IMR-90 (cell line): ENCODE results near the gene SMIM5. TPM values are rescaled to one million over a fixed set of nuclear protein-coding genes. Genes with fewer than 3 reads are reported as not detected.

ENCODE experiments used
- ATAC-seq: fragments of 200-7000 bp; cut with Tn5 transposase; 2 replicates; pipeline ENCODE4 v1.9.1; 2020; ENCODE audit warnings: low read depth, mild to moderate bottlenecking, moderate library complexity
- BruUV-seq: library from RNA; stranded (reverse); fragments of 400-500 nt; replicated peaks from 2 replicates; lab custom pipeline; 2021; lab: Mats Ljungman, UMichigan
- CTCF ChIA-PET: fragments of 300-600 bp; formaldehyde crosslinking; extraction: SDS; loops from one replicate; lab custom pipeline; 2021; ENCODE audit warnings: antibody characterized with exemption; lab: Yijun Ruan, JAX
- POLR2A ChIA-PET: fragments of 300-600 bp; sonication (Branson Sonifier 250); formaldehyde crosslinking; loops from one replicate; lab custom pipeline; 2022; ENCODE audit warnings: antibody characterized with exemption; ENCODE audit not compliant: unreplicated experiment; lab: Charles Lee
- DNase-seq: peaks from one replicate; pipeline ENCODE4 v3.0.0; 2013
- H2AFZ ChIP-seq: replicated peaks from 2 replicates; pipeline ENCODE3; 2013; ENCODE audit warnings: low read length, mild to moderate bottlenecking; ENCODE audit not compliant: poor library complexity
- H2AK5ac ChIP-seq: 2 replicates; pipeline ENCODE4 v1.6.1; 2013; ENCODE audit warnings: low read depth, low read length, inconsistent platforms
- H2AK9ac ChIP-seq: replicated peaks from 2 replicates; pipeline ENCODE3; 2013; ENCODE audit warnings: mild to moderate bottlenecking, low read depth, low read length, moderate library complexity; ENCODE audit not compliant: poor library complexity
- H2BK120ac ChIP-seq: 2 replicates; pipeline ENCODE4 v1.6.1; 2013; ENCODE audit warnings: low read depth, low read length, inconsistent platforms
- H2BK15ac ChIP-seq: 3 replicates; pipeline ENCODE4 v1.6.1; 2013; ENCODE audit warnings: low read depth, low read length, inconsistent platforms
- H2BK20ac ChIP-seq: 2 replicates; pipeline ENCODE4 v1.6.1; 2013; ENCODE audit warnings: low read depth, mild to moderate bottlenecking, inconsistent platforms, low read length, moderate library complexity
- H2BK5ac ChIP-seq: 2 replicates; pipeline ENCODE4 v1.6.1; 2013; ENCODE audit warnings: mild to moderate bottlenecking, low read depth, low read length, inconsistent platforms; ENCODE audit not compliant: poor library complexity, severe bottlenecking
- H3K14ac ChIP-seq: replicated peaks from 2 replicates; pipeline ENCODE4 v1.6.1; 2013; ENCODE audit warnings: low read depth, low read length, inconsistent platforms
- H3K18ac ChIP-seq: 2 replicates; pipeline ENCODE4 v1.6.1; 2013; ENCODE audit warnings: low read depth, low read length, control low read depth
- H3K23ac ChIP-seq: 2 replicates; pipeline ENCODE4 v1.6.1; 2013; ENCODE audit warnings: low read depth, low read length, inconsistent platforms
- H3K27ac ChIP-seq: 2 replicates; pipeline ENCODE4 v1.5.1; 2013; ENCODE audit warnings: mild to moderate bottlenecking, control low read depth, low read length; ENCODE audit not compliant: insufficient read depth
- H3K27me3 ChIP-seq: 2 replicates; pipeline ENCODE4 v1.6.1; 2013; ENCODE audit warnings: low read length; ENCODE audit not compliant: control insufficient read depth, insufficient read depth
- H3K36me3 ChIP-seq: 2 replicates; pipeline ENCODE4 v1.6.1; 2013; ENCODE audit warnings: low read length, mixed read lengths; ENCODE audit not compliant: control insufficient read depth, insufficient read depth
- H3K4ac ChIP-seq: 2 replicates; pipeline ENCODE4 v1.6.1; 2013; ENCODE audit warnings: low read depth, low read length, inconsistent platforms
- H3K4me1 ChIP-seq: 2 replicates; pipeline ENCODE4 v1.6.1; 2013; ENCODE audit warnings: low read length, mixed read lengths; ENCODE audit not compliant: control insufficient read depth, insufficient read depth
- H3K4me2 ChIP-seq: 2 replicates; pipeline ENCODE4 v1.6.1; 2013; ENCODE audit warnings: low read depth, mild to moderate bottlenecking, control low read depth, low read length, moderate library complexity
- H3K4me3 ChIP-seq: 2 replicates; pipeline ENCODE4 v1.5.1; 2013; ENCODE audit warnings: low read depth, mild to moderate bottlenecking, control low read depth, low read length, moderate library complexity; ENCODE audit not compliant: insufficient read depth
- H3K56ac ChIP-seq: 2 replicates; pipeline ENCODE4 v1.6.1; 2013; ENCODE audit warnings: low read length, inconsistent platforms; ENCODE audit not compliant: insufficient read depth; ENCODE audit errors: extremely low read depth
- H3K79me1 ChIP-seq, 2 experiments: 2 replicates each; pipeline ENCODE4 v1.6.1; 2013; ENCODE audit warnings: low read length in 2 of 2, inconsistent platforms in 1 of 2, low read depth in 1 of 2
- H3K9ac ChIP-seq: 2 replicates; pipeline ENCODE4 v1.6.1; 2013; ENCODE audit warnings: low read depth, low read length, control low read depth
- H3K9me1 ChIP-seq: 2 replicates; pipeline ENCODE4 v1.6.1; 2013; ENCODE audit warnings: low read length, inconsistent platforms; ENCODE audit not compliant: insufficient read depth
- H3K9me3 ChIP-seq: 2 replicates; pipeline ENCODE4 v1.6.1; 2013; ENCODE audit warnings: low read length; ENCODE audit not compliant: control insufficient read depth, insufficient read depth
- H4K20me1 ChIP-seq: 2 replicates; pipeline ENCODE4 v1.6.1; 2013; ENCODE audit warnings: low read length, inconsistent platforms; ENCODE audit not compliant: insufficient read depth
- H4K5ac ChIP-seq: 2 replicates; pipeline ENCODE4 v1.6.1; 2013; ENCODE audit warnings: mild to moderate bottlenecking, low read depth, low read length, control low read depth
- H4K8ac ChIP-seq, 2 experiments: 2 replicates each; pipeline ENCODE4 v1.6.1; 2013; ENCODE audit warnings: low read depth in 2 of 2, low read length in 2 of 2, control low read depth in 1 of 2, inconsistent platforms in 1 of 2
- H4K91ac ChIP-seq: 2 replicates; pipeline ENCODE4 v1.6.1; 2013; ENCODE audit warnings: low read depth, low read length, inconsistent platforms; ENCODE audit not compliant: insufficient read depth
- BHLHE40 ChIP-seq: fragments of 150-350 bp; IDR thresholded peaks from 2 replicates; pipeline ENCODE4 v1.6.1; 2016; ENCODE audit warnings: mild to moderate bottlenecking, low read depth, low read length
- CEBPB ChIP-seq: IDR thresholded peaks from 2 replicates; pipeline ENCODE4 v1.6.1; 2012; ENCODE audit warnings: low read depth, low read length, improper control_type of control experiment
- CHD1 ChIP-seq: IDR thresholded peaks from 2 replicates; pipeline ENCODE4 v1.6.1; 2012; ENCODE audit warnings: low read depth, low read length, improper control_type of control experiment
- FOS ChIP-seq: fragments of 150-350 bp; IDR thresholded peaks from 2 replicates; pipeline ENCODE4 v1.6.1; 2016; ENCODE audit warnings: low read depth, low read length
- MAFK ChIP-seq: IDR thresholded peaks from 2 replicates; pipeline ENCODE4 v1.6.1; 2012; ENCODE audit warnings: low read depth, low read length, improper control_type of control experiment
- MAZ ChIP-seq: IDR thresholded peaks from 2 replicates; pipeline ENCODE4 v1.6.1; 2012; ENCODE audit warnings: low read depth, mild to moderate bottlenecking, low read length, improper control_type of control experiment, moderate library complexity, borderline replicate concordance
- MXI1 ChIP-seq: IDR thresholded peaks from 2 replicates; pipeline ENCODE4 v1.6.1; 2012; ENCODE audit warnings: low read depth, mild to moderate bottlenecking, low read length, moderate library complexity, borderline replicate concordance
- NFE2L2 ChIP-seq: fragments of 150-350 bp; IDR thresholded peaks from 2 replicates; pipeline ENCODE4 v1.6.1; 2016; ENCODE audit warnings: low read depth, mild to moderate bottlenecking, low read length
- POLR2A ChIP-seq: IDR thresholded peaks from 2 replicates; pipeline ENCODE4 v1.6.1; 2012; ENCODE audit warnings: mild to moderate bottlenecking, low read depth, low read length
- RAD21 ChIP-seq: IDR thresholded peaks from 2 replicates; pipeline ENCODE4 v1.6.1; 2012; ENCODE audit warnings: low read length, improper control_type of control experiment
- RCOR1 ChIP-seq: IDR thresholded peaks from 2 replicates; pipeline ENCODE4 v1.6.1; 2012; ENCODE audit warnings: mild to moderate bottlenecking, low read length, improper control_type of control experiment; ENCODE audit not compliant: insufficient replicate concordance
- RFX5 ChIP-seq: IDR thresholded peaks from 2 replicates; pipeline ENCODE4 v1.8.0; 2012; ENCODE audit warnings: low read depth, mild to moderate bottlenecking, low read length, moderate library complexity
- SMC3 ChIP-seq: fragments of 150-350 bp; IDR thresholded peaks from 2 replicates; pipeline ENCODE4 v1.6.1; 2016; ENCODE audit warnings: low read depth, mild to moderate bottlenecking, antibody characterized with exemption, low read length, moderate library complexity
- WGBS, 2 experiments: methylation state at CpG; one replicate each; pipeline versions ENCODE4 v1.1.5 to v1.1.7; 2013; ENCODE audit warnings: missing lambda C conversion rate in 2 of 2; ENCODE audit not compliant: insufficient read length in 1 of 2; ENCODE audit errors: extremely low coverage in 2 of 2; 5-methylcytosine and 5-hydroxymethylcytosine counted together
- dilution Hi-C: fragments of 300-500 bp; cut with HindIII; formaldehyde crosslinking; loops from one replicate; pipeline ENCODE4 v1.14.3; 2018; ENCODE audit warnings: low sequenced_read_pairs; ENCODE audit not compliant: unreplicated experiment
- in situ Hi-C: fragments of 300-500 bp; cut with MboI; formaldehyde crosslinking; loops from 3 replicates; pipeline ENCODE4 v1.14.3; 2019; ENCODE audit warnings: low sequenced_read_pairs, inconsistent platforms, mixed read lengths
- intact Hi-C: fragments of 100-400 bp; cut with micrococcal nuclease; formaldehyde crosslinking; loops from 2 replicates; pipeline ENCODE4 v1.10.0; 2022
- polyA plus RNA-seq, 3 experiments: library from polyadenylated mRNA; depleted of rRNA; stranded (reverse); fragments of >200 nt; gene quantifications; 2 replicates each; pipeline ENCODE4 v1.2.3, GENCODE V29; 2012; ENCODE audit warnings: low replicate concordance in 1 of 3
- total RNA-seq: library from RNA; depleted of rRNA; stranded (reverse); fragments of >200 nt; gene quantifications from 2 replicates; pipeline ENCODE4 v1.2.3, GENCODE V29; 2012
- TF ChIP-seq, protein P1 (sequence below): fragments of 150-350 bp; IDR thresholded peaks from 2 replicates; pipeline ENCODE4 v1.6.1; 2017; ENCODE audit warnings: mild to moderate bottlenecking, antibody characterized with exemption, low read length, low read depth
- TF ChIP-seq, protein P2 (sequence below): fragments of 150-350 bp; IDR thresholded peaks from 2 replicates; pipeline ENCODE4 v1.6.1; 2016; ENCODE audit warnings: low read depth, mild to moderate bottlenecking, low read length, moderate library complexity, borderline replicate concordance
- TF ChIP-seq, protein P3 (sequence below): conservative IDR thresholded peaks from 2 replicates; pipeline ENCODE4 v1.5.1; 2012; ENCODE audit warnings: mild to moderate bottlenecking, low read depth, low read length, improper control_type of control experiment

SMIM5 gene
- total and polyA plus RNA-seq, 2 of the 4 experiments (the other 2 are of a cell fraction), result not detected

DNA sequence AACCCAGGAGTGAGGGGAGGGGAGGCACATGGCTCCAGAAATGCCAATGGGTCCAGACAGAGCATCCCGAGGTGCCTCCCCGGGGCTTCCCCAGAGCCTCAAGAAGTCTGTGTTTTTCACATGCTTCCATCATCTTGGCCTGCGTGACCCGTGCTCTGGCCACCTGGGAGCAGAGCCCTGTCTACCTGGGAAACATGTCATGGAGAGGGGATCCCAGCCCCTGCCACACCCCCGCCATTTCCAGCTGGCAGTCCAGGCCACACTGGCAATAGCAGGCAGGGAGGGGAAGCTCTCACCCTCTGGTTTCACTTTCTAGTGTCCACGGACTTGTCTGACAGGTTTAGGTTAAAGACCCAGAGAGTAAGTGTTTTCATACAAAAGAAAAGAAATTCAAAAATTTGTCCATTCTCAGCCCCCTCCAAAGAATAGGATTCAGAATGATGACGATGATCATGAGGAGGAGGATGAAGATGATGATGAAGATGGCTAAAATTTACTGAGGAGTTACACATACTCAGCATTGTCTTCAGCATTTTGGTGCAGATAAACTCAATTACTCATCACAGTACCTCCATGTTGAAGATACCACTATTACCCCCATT lies 9.0 kb downstream of the SMIM5 start:
- no CpG with 5 or more reads among the region's 7 CpGs for WGBS, 2 experiments
- Histone ChIP-seq H3K14ac (no peak overlapping the region), H3K36me3 (peaks cover 14% of the 10 kb centered on the region), H3K4me1 (no peaks in the 10 kb centered on the region), H2AFZ (no peak overlapping the region), H3K23ac (no peak overlapping the region), H3K18ac (no peak overlapping the region), H3K4ac (no peak overlapping the region), H3K79me1 (no peaks in the 10 kb centered on the region; a peak in 1 of 4 replicates), H2BK120ac (no peak overlapping the region), H3K9me3 (no peaks in the 10 kb centered on the region), H4K8ac (no peak overlapping the region), H3K56ac (no peak overlapping the region), H2AK9ac (no peak overlapping the region), H2BK20ac (no peak overlapping the region), H3K27ac (no peak overlapping the region), H3K9me1 (no peaks in the 10 kb centered on the region), H2AK5ac (no peak overlapping the region), H3K4me3 (no peak overlapping the region), H3K4me2 (no peak overlapping the region), H3K27me3 (no peaks in the 10 kb centered on the region), H3K9ac (no peak overlapping the region), H2BK15ac (no peak overlapping the region), H4K5ac (no peak overlapping the region), H2BK5ac (no peak overlapping the region), H4K91ac (no peak overlapping the region), H4K20me1 (no peaks in the 10 kb centered on the region; the same call in 1 of the 2 replicates)
- DNase-seq, result no peak
- ATAC-seq, result no peak
- TF ChIP-seq NFE2L2 (no peak), BHLHE40 (no peak), RAD21 (no peak), MAZ (no peak), RCOR1 (no peak), RFX5 (no peak), CHD1 (no peak), SMC3 (no peak), MAFK (no peak), FOS (no peak), CEBPB (no peak), POLR2A (no peak), MXI1 (no peak)
- TF ChIP-seq, protein P1, sequence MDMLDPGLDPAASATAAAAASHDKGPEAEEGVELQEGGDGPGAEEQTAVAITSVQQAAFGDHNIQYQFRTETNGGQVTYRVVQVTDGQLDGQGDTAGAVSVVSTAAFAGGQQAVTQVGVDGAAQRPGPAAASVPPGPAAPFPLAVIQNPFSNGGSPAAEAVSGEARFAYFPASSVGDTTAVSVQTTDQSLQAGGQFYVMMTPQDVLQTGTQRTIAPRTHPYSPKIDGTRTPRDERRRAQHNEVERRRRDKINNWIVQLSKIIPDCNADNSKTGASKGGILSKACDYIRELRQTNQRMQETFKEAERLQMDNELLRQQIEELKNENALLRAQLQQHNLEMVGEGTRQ, result no peak
- TF ChIP-seq, protein P2, sequence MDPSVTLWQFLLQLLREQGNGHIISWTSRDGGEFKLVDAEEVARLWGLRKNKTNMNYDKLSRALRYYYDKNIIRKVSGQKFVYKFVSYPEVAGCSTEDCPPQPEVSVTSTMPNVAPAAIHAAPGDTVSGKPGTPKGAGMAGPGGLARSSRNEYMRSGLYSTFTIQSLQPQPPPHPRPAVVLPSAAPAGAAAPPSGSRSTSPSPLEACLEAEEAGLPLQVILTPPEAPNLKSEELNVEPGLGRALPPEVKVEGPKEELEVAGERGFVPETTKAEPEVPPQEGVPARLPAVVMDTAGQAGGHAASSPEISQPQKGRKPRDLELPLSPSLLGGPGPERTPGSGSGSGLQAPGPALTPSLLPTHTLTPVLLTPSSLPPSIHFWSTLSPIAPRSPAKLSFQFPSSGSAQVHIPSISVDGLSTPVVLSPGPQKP, result no peak
- TF ChIP-seq, protein P3, sequence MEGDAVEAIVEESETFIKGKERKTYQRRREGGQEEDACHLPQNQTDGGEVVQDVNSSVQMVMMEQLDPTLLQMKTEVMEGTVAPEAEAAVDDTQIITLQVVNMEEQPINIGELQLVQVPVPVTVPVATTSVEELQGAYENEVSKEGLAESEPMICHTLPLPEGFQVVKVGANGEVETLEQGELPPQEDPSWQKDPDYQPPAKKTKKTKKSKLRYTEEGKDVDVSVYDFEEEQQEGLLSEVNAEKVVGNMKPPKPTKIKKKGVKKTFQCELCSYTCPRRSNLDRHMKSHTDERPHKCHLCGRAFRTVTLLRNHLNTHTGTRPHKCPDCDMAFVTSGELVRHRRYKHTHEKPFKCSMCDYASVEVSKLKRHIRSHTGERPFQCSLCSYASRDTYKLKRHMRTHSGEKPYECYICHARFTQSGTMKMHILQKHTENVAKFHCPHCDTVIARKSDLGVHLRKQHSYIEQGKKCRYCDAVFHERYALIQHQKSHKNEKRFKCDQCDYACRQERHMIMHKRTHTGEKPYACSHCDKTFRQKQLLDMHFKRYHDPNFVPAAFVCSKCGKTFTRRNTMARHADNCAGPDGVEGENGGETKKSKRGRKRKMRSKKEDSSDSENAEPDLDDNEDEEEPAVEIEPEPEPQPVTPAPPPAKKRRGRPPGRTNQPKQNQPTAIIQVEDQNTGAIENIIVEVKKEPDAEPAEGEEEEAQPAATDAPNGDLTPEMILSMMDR, result no peak
- in situ Hi-C loops, result no loop called here
- intact Hi-C loops, result no loop called here
- ChIA-PET POLR2A (no interaction called here), CTCF (interaction anchor here (5.1 kb wide), 1 partner anchor 9 kb away, joined by 30 read pairs; the partner anchor contains the start of gene SMIM5)
- dilution Hi-C loops, result no loop called here
- BruUV-seq, result no TSS peak
